Measurements from ENCODE around the gene GLIS1. TPM values are rescaled to one million over a fixed set of nuclear protein-coding genes. Genes with fewer than 3 reads are reported as not detected.

The GLIS1 gene
- total RNA-seq, 1 donor from 2014 or later: 0.07 TPM

DNA sequence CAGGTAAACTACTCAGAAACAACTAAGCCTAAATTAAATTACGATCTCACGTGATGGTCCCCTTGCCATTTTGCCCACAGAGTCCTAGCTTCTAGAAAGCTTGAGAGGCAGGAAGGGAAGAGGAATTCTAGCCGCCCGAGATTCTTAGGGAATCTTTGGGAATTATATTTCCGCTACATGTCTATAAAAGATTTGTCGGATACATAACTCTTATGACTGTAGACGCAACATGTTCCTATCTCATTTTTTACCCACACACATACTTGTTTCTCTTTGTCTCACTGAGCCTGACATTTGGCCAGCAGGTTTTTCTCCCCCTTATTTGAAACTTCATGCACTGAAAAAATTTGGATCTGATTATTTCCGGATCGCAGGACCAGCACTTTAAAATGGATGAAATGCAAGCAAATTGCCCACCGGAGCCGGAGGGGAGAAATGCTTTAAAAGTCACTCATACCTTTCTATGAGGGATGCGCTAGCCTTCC lies 5.5 kb downstream of the GLIS1 start:
- Histone ChIP-seq H3K27ac (ENCODE audit: low read depth, low read length) (peak overlapping the region; percentile 100), H3K4me1 (ENCODE audit: insufficient read depth, low read length) (peaks cover 73% of the 10 kb centered on the region), H3K79me2 (ENCODE audit: insufficient read depth, low read length) (peaks cover 85% of the 10 kb centered on the region), H3K27me3 (ENCODE audit: insufficient read depth, low read length) (no peaks in the 10 kb centered on the region), H2AFZ (ENCODE audit: low read depth, low read length) (no peak overlapping the region), H3K9ac (ENCODE audit: low read length) (peak overlapping the region; percentile 95), H3K4me3 (ENCODE audit: insufficient read depth, low read depth, low read length) (peak overlapping the region; percentile 40), H4K20me1 (ENCODE audit: insufficient read depth, low read length) (no peaks in the 10 kb centered on the region), H3K36me3 (ENCODE audit: insufficient read depth, low read length) (no peaks in the 10 kb centered on the region), H3K9me3 (ENCODE audit: insufficient read depth, low read depth, low read length) (no peaks in the 10 kb centered on the region), H3K4me2 (ENCODE audit: low read length) (peak overlapping the region; percentile 94)
- no peak for FAIRE-seq
- H3K27me3 Mint-ChIP-seq (ENCODE audit: low read depth, unreplicated experiment): peaks cover 54% of the 10 kb centered on the region
- H3K9me3 Mint-ChIP-seq (ENCODE audit: unreplicated experiment): no peaks in the 10 kb centered on the region
- H3K4me1 Mint-ChIP-seq (ENCODE audit: low read depth, unreplicated experiment): peaks cover 3% of the 10 kb centered on the region
- no peak for TF ChIP-seq EZH2 (IDR thresholded peaks at IDR 0.05; ENCODE audit: insufficient read depth, low read length)
- TF ChIP-seq, protein P1, sequence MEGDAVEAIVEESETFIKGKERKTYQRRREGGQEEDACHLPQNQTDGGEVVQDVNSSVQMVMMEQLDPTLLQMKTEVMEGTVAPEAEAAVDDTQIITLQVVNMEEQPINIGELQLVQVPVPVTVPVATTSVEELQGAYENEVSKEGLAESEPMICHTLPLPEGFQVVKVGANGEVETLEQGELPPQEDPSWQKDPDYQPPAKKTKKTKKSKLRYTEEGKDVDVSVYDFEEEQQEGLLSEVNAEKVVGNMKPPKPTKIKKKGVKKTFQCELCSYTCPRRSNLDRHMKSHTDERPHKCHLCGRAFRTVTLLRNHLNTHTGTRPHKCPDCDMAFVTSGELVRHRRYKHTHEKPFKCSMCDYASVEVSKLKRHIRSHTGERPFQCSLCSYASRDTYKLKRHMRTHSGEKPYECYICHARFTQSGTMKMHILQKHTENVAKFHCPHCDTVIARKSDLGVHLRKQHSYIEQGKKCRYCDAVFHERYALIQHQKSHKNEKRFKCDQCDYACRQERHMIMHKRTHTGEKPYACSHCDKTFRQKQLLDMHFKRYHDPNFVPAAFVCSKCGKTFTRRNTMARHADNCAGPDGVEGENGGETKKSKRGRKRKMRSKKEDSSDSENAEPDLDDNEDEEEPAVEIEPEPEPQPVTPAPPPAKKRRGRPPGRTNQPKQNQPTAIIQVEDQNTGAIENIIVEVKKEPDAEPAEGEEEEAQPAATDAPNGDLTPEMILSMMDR (IDR thresholded peaks at IDR 0.05; ENCODE audit: insufficient read depth, low read depth, low read length): no peak
- DNase-seq (ENCODE audit: low read depth): peak; percentile 71
- no peak overlapping the region for H3K4me3 Mint-ChIP-seq (ENCODE audit: unreplicated experiment)
- no peak overlapping the region for H3K27ac Mint-ChIP-seq (ENCODE audit: unreplicated experiment)
- H3K36me3 Mint-ChIP-seq (ENCODE audit: low read depth, unreplicated experiment): no peaks in the 10 kb centered on the region

DNA sequence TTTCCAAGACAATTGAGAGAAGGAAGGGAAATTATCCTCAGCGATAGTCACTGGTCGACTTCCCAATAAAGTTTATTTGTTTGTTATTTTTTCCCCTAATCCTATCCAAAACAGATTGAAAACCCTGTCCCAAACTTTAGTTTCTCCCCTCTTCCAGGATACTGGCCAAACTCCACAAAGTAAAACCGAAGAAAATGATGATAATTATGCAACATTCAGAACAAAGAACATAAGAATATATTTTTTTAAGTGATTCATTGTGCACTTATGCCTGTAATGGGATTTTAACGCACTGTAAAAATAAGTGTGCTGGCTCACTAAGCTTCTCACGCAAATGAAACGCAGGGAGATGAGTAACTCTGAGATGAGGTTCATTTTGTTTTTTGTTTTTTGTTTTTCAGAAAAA lies 6.0 kb downstream of the GLIS1 start:
- Histone ChIP-seq H3K4me2 (ENCODE audit: low read length) (peak overlapping the region; percentile 94), H3K36me3 (ENCODE audit: insufficient read depth, low read length) (no peaks in the 10 kb centered on the region), H4K20me1 (ENCODE audit: insufficient read depth, low read length) (no peaks in the 10 kb centered on the region), H3K9ac (ENCODE audit: low read length) (peak overlapping the region; percentile 95), H3K9me3 (ENCODE audit: insufficient read depth, low read depth, low read length) (no peaks in the 10 kb centered on the region), H3K27ac (ENCODE audit: low read depth, low read length) (peak overlapping the region; percentile 100), H3K4me1 (ENCODE audit: insufficient read depth, low read length) (peaks cover 69% of the 10 kb centered on the region), H3K27me3 (ENCODE audit: insufficient read depth, low read length) (no peaks in the 10 kb centered on the region), H3K4me3 (ENCODE audit: insufficient read depth, low read depth, low read length) (peak overlapping the region; percentile 40), H3K79me2 (ENCODE audit: insufficient read depth, low read length) (peaks cover 85% of the 10 kb centered on the region), H2AFZ (ENCODE audit: low read depth, low read length) (no peak overlapping the region)
- Mint-ChIP-seq H3K4me3 (ENCODE audit: unreplicated experiment) (no peak overlapping the region), H3K27ac (ENCODE audit: unreplicated experiment) (no peak overlapping the region), H3K27me3 (ENCODE audit: low read depth, unreplicated experiment) (peaks cover 55% of the 10 kb centered on the region), H3K36me3 (ENCODE audit: low read depth, unreplicated experiment) (no peaks in the 10 kb centered on the region), H3K4me1 (ENCODE audit: low read depth, unreplicated experiment) (peaks cover 3% of the 10 kb centered on the region), H3K9me3 (ENCODE audit: unreplicated experiment) (peaks cover 4% of the 10 kb centered on the region)
- DNase-seq (ENCODE audit: low read depth) (peak; percentile 96), FAIRE-seq (peak; percentile 90)
- TF ChIP-seq EZH2 (IDR thresholded peaks at IDR 0.05; ENCODE audit: insufficient read depth, low read length): no peak
- TF ChIP-seq, protein P1 (IDR thresholded peaks at IDR 0.05; ENCODE audit: insufficient read depth, low read depth, low read length): no peak

DNA sequence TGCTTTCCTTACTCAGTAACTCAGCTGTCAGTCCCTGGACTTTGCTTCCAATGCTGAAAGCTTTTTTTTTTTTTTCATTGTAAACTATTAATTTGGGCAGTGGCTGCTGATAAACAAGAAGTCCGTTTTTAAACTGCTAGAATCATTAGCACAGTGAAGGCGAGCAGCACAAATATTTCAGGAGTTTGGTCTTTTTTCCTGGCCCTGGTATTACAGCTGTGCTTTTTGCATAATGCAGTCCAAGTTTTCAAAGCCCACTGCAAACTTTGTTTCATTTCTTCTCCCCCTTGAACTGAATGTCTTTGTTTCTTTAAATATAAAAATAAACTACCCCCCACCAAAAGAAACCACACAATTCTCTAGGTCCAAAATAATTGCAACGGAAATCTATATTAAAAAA lies 6.6 kb downstream of the GLIS1 start:
- H3K79me2 ChIP-seq (ENCODE audit: insufficient read depth, low read length): peaks cover 85% of the 10 kb centered on the region
- Mint-ChIP-seq H3K36me3 (ENCODE audit: low read depth, unreplicated experiment) (no peaks in the 10 kb centered on the region), H3K9me3 (ENCODE audit: unreplicated experiment) (peaks cover 7% of the 10 kb centered on the region), H3K4me1 (ENCODE audit: low read depth, unreplicated experiment) (peaks cover 3% of the 10 kb centered on the region), H3K27ac (ENCODE audit: unreplicated experiment) (no peak overlapping the region), H3K27me3 (ENCODE audit: low read depth, unreplicated experiment) (peaks cover 56% of the 10 kb centered on the region), H3K4me3 (ENCODE audit: unreplicated experiment) (no peak overlapping the region)
- H2AFZ ChIP-seq (ENCODE audit: low read depth, low read length): no peak overlapping the region
- TF ChIP-seq, protein P1 (IDR thresholded peaks at IDR 0.05; ENCODE audit: insufficient read depth, low read depth, low read length): no peak
- no peak for TF ChIP-seq EZH2 (IDR thresholded peaks at IDR 0.05; ENCODE audit: insufficient read depth, low read length)
- H3K27me3 ChIP-seq (ENCODE audit: insufficient read depth, low read length): no peaks in the 10 kb centered on the region
- H3K27ac ChIP-seq (ENCODE audit: low read depth, low read length): peak overlapping the region; percentile 100
- H3K4me2 ChIP-seq (ENCODE audit: low read length): peak overlapping the region; percentile 94
- H4K20me1 ChIP-seq (ENCODE audit: insufficient read depth, low read length): peaks cover under 1% of the 10 kb centered on the region
- no peaks in the 10 kb centered on the region for H3K36me3 ChIP-seq (ENCODE audit: insufficient read depth, low read length)
- H3K4me1 ChIP-seq (ENCODE audit: insufficient read depth, low read length): peaks cover 65% of the 10 kb centered on the region
- FAIRE-seq: no peak
- H3K9me3 ChIP-seq (ENCODE audit: insufficient read depth, low read depth, low read length): peaks cover 2% of the 10 kb centered on the region
- H3K4me3 ChIP-seq (ENCODE audit: insufficient read depth, low read depth, low read length): peak overlapping the region; percentile 36
- peak overlapping the region; percentile 95 for H3K9ac ChIP-seq (ENCODE audit: low read length)
- DNase-seq (ENCODE audit: low read depth): no peak
